Stimulated activated CD8-positive, alpha-beta memory T cell treated with anti-CD3 and anti-CD28 coated beads, Interleukin-4, amount 100 ng/mL, for 24 hours (primary cell): ENCODE measurements around the gene PIAS4.

Source experiments
- DNase-seq: peaks from one replicate; pipeline ENCODE4 v3.0.0-alpha.2; 2020; ENCODE audit warnings: low read depth

PIAS4 gene

GRCh38 chr19:4042731-4043082, 35.2 kb downstream of the PIAS4 start:
- no peak for DNase-seq

DNA sequence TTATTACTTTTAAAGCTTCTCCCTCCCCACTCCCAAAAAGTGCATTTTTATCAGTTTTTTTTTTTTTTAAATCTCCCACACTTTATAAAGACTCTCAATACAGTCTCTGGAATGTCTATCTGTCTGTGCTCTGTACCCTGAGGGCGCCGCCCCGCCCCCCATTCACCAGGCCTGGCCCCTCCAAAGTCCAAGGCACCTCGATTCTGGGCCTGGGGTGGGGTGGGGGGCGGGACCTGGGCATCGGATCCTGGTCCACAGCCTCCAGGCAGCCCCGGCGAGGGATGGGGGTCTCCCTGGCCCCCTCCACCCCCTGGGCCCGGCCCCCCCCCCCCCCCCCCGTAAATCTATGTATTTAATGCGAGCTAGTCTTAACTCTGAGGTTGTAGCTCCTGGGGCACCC, 35.9 kb downstream of the PIAS4 start:
- DNase-seq = no peak

GRCh38 chr19:4043966-4044715, 36.6 kb downstream of the PIAS4 start:
- no peak for DNase-seq

GRCh38 chr19:4044990-4045465, 37.5 kb downstream of the PIAS4 start:
- no peak for DNase-seq

DNA sequence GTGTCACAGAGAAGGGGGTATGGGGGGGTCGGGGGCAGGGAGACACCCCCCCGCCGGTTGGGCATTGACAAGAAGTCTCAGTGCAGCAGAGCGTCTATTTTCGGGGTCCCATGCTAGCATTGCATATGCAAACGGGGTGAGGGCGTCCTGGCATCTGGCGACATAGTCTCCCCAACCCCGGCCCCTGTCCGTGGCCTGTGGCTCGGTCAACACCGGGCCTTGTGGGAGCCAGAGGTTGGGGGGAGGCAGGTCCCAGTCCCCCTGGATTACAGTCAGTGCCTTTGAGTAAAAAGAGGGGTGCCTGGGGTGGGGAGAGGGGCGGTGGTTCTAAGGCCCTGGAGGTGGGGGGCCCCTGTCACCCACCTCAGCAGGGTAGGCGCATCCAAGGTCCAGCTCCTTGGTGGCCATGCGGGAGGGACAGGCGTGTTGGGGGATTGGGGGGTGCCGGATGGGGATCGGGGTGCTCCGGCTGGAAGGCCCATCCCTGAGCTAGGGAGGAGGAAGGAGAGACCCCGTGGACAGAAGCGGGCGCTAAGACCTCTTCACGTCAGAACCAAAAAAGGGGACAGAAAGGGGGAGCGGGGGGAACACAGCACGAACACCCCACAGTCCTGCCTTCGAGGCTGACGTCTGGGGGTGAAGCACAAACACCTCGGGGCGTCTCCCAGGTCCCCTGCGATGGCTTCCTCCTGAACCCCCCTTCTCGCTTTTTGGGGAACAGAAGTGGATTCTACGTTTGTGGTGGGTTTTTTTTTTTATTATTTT, 38.2 kb downstream of the PIAS4 start:
- DNase-seq = no peak

DNA sequence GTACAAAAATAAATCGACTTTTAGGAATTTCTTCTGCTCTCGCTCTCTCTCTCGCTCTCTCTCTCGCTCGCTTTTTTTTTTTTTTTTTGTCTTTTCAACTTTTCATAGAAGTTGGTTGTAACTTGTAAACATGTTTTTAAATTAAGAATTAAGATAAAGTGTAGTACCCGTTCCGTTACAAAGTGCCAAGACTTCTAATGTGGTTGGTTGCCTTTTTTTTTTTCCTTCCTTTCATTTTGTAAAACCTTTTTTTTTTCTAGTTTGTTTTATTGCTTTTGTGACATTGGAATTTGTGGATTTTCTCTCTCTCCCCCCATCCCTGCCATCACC, 38.8 kb downstream of the PIAS4 start:
- DNase-seq = no peak

DNA sequence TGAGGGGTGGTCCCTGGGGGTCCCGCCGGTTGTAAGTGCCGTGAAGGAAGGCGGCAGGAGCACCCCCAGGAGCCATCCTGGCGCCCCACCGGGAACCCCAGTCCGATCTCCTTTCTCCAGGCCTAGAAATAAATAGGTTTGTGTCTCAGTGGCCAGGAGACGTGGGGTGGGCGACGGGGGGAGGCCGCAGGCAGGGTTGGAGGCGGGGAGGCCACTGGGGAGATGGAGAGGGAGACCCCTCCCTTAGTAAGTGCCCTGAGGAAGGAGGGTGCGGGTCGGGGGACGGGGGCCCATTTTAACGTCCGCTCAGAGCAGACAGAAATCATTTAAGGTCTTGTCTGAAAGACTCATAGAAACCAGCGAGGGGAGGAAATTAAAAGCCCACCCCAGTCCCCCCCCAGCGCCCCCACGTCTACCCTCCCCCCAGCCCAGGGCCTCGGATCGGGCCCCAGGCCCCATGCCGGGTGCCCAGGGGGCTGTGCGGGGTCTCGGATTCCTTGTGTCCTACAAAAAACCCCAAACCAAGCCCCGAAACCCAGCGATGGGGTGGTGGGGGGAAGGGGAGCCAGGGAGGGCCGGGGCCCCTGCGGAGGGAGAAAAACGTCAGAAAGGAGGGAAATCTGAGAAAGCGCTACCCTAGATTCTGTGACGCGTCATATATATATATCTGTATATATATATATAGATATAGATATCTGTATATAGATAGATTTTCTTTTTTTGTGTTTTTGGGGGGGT, 39.6 kb downstream of the PIAS4 start:
- no peak for DNase-seq

GRCh38 chr19:4049432-4049831, 41.9 kb downstream of the PIAS4 start:
- DNase-seq = no peak

DNA sequence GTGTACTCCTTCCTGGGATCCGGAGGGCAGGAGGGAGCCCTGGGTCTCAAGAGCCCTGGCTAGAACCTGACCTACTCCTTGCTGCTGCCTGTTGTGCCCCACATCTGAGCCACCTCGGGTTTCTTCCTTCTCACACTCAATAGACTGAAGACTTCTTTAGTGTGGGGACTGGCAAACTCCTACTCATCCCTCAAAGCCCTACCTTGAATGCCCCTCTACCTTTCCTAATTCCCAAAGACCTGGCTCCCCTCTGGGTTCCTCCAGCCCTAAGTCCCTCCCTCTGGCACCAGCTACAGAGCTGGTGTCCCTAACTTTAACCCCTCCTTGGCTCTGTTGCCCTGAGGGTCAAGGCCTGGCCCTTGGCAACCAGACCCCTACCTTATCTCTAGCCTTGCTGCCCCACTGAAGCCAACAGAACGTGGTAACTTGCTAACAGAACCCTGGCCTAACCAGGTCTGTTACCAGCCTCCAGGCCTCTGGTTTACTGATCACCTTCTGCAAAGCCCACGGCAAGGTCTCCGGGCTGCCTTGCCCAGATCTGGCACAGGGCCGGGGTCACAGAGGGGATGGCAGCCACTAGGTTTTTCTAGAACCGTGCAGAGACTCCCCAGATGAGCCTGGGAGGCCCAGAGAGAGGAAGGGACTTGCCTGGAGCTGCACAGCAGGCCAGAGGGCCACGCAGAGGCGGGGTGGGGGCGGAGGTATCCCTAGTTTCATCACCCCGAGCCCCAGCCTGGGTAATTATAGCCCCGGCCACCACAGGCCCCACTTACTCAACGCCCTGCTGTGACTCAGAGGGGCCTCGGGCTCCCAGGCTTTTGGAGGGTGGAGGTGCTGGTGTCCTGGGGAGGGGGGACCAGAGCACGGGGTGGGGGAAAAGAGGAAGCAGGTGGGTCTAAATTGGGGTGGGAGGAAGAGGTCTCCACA, 43.9 kb downstream of the PIAS4 start:
- no peak for DNase-seq

DNA sequence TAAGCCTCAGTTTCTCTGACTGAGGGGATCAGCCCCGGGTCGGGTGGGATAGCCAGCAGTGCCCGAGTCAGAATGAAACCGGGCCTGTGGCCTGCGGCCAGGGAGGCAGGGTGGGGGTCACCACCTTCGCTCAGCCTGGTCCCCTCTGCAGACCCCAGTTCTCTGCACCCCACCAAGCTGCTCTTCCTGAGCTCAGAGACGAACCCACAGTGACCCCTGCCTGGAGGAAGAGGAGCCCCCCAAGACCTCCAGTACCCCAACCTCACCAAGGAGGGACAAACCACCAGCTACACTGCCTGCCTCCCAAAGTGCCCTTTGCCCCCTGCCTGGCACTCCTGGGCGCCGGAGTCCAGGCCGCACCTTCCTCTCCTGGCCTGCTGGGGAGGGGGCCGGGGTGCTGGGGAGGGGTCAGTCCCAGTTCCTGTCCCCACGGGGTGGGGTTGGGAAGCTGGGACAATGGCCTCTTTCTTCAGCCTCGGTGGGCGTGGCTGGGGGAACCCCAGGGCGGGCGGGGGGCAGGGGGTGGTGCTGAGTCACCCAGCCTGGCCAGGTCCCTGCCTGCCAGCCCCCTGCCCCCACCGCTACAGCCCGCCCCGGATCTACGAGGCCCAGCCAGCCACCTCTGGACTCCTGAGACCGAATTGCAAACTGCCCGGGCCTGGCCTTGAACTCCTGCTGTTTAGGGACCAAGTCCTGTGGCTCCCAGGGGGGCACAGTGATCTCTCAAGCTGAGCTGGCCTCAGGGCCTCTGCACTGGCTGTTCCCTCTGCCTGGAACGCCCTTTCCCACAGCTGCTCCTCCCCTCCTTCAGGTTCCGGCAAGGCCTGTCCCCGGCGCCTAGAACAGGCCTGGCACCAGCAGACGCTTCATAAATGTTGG, 44.8 kb downstream of the PIAS4 start:
- no peak for DNase-seq

- no peak for DNase-seq
These were observed 45.5 kb downstream of the PIAS4 start for GRCh38 chr19:4052993-4053422.

GRCh38 chr19:4053423-4054324, 46.1 kb downstream of the PIAS4 start:
- DNase-seq = no peak

GRCh38 chr19:4054441-4055208, 47.1 kb downstream of the PIAS4 start:
- DNase-seq = no peak

- DNase-seq = no peak
These were observed 47.6 kb downstream of the PIAS4 start for GRCh38 chr19:4055209-4055552.

- DNase-seq = peak; percentile 72
These were observed 50.6 kb downstream of the PIAS4 start for GRCh38 chr19:4057931-4058692.

DNA sequence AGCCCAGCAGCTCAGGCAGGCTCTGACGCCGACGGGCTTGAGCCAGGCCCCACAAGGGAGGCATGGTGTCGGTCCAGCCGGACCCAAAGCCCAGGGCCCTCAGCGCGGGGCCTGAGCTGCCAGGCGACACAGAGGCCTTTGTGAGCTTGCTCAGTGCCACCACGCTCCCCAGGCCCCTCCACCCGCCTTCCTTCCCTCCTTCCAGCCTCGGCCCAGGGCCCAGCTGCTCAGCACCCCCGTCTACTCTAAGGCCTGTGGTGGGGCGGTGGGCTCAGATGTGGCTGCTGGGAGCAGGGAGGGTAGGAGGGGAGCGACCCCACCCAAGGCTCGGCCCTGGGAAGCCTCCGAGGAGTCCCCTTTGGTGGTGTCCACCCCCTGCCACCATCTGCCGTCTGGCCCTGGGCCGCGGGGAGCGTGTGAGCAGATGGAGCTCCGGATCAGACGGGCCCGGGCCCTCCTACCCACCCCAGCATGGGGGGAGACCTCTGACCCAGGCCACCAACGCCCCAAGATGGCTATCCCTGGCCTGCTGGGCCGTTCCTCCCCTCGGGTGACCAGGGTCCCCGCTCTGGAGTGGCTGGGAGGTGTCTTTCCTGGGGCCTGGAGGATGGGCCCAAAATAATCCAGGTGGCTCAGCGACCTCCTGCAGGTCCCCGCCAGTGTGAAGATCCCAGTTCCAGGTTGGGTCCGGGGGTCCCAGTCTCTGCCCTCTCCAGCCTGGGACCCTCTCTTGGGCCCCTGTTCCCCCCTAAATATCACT, 51.3 kb downstream of the PIAS4 start:
- DNase-seq = no peak

GRCh38 chr19:4059453-4059871, 51.9 kb downstream of the PIAS4 start:
- no peak for DNase-seq
